Peyer's patch (tissue), 4 donors: ENCODE results near the gene C15orf62.

Experiments used
- CTCF ChIP-seq, 6 experiments: fragments of 450-650 bp in 4 of 6; fragments of 200-600 bp in 2 of 6; sonication (generic) in 1 of 6; IDR thresholded peaks; one replicate each; pipeline ENCODE4 v1.5.1; 2017 to 2019; ENCODE audit warnings: antibody characterized with exemption in 6 of 6, mild to moderate bottlenecking in 3 of 6, moderate library complexity in 1 of 6
- POLR2A ChIP-seq, 2 donors: fragments of 450-650 bp; IDR thresholded peaks; one replicate each; pipeline ENCODE4 v1.5.1; 2017; ENCODE audit warnings: antibody characterized with exemption in 2 of 2, mild to moderate bottlenecking in 2 of 2, moderate library complexity in 2 of 2

GRCh38 chr15:40772014-40772413 is 2.2 kb downstream of the C15orf62 start:
- TF ChIP-seq POLR2A (IDR thresholded peaks at IDR 0.05): no peak
- TF ChIP-seq CTCF (IDR thresholded peaks at IDR 0.05): no peak
